Measurements from ENCODE around the gene LRRFIP1.
"Not testable (repeated sequence)": the region's sequence is repeated elsewhere in the genome, so short reads cannot be mapped to it uniquely, and the experiment has no call there.

Gene LRRFIP1

DNA sequence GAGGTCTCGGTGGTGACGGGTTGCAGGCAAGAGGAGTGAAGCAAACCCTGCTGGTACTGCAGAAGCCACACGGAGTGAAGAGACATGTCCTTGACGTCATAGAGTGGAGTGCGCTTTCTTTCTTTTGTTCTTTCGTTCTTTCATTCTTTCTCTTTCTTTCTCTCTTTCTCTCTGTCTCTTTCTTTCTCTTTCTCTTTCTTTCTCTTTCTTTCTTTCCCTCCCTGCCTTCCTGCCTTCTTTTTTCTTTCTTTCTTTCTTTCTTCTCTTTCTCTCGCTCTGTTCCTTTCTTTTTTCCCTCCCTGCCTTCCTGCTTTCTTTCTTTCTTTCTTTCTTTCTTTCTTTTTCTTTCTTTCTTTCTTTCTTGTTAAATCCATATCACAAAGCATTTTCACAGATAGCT, 39.2 kb downstream of the LRRFIP1 start:
- no peak for DNase-seq

DNA sequence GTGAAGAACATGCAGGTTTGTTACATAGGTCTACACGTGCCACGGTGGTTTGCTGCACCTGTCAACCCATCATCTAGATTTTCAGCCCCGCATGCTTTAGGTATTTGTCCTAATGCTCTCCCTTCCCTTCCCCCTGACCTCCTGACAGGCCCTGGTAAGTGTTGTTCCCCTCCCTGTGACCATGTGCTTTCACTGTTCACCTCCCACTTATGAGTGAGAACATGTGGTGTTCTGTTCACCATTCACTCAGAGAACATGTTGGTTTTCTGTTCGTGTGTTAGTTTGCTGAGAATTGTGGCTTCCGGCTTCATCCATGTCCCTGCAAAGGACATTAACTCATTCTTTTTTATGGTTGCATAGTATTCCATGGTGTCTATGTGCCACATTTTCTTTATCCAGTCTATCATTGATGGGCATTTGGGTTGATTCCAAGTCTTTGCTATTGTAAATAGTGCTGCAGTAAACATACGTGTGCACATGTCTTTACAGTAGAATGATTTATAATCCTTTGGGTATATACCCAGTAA, 39.7 kb downstream of the LRRFIP1 start:
- DNase-seq, result not testable (repeated sequence)

DNA sequence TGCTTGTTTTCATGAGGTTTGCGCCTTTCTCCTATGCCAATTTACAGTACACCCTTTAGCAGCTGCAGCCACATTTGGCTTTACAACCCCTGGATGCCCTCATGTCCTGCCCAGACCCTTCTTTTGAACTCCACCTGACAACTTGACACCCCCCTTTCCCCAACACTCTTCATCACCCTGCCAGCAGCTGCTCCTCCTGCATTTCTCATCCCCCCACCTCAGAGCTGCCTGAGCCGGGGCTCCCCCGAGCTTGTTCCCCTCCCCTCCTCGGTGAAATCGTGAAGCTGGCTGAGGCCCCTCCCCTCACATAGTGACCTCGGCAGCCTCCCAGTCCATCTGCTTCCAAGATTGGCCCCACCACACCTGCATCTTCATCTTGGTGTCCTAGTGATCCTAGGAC, 40.5 kb downstream of the LRRFIP1 start:
- DNase-seq, result no peak

DNA sequence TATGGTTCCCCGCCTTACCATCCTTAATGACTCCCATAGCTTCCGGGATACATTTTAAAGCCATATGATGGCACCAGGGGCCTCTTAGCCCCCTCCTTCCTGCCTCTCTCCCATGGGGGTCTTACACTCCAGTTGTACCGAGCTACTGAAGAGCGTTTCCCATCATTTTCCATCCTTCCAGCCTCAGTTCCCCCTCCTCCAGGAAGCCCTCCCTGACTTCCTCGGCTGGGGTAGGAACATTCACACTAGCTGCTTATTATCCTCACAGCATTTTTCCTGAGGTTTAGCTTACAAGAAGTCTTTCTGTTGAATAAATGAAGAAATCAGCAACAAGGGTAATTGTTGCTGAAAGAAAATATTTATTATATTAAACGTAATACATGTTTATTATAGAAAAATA, 41.1 kb downstream of the LRRFIP1 start:
- DNase-seq, result no peak

DNA sequence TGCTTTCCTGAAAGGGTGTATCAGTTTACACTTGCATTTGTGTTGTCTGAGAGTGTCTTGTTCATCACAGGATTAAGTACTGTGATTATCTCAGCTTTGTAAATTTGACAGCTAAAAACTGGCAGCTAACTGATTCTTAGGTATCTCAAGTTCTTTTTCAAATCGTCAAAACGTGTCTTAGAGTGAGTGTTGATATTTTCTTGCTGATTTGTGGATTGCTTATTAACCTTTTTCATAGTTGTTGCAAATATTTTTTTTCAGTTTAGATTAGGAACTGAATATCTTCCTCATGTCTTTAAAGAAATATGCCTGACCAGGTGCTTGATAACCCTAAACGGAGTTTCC, 41.9 kb downstream of the LRRFIP1 start:
- no peak for DNase-seq

DNA sequence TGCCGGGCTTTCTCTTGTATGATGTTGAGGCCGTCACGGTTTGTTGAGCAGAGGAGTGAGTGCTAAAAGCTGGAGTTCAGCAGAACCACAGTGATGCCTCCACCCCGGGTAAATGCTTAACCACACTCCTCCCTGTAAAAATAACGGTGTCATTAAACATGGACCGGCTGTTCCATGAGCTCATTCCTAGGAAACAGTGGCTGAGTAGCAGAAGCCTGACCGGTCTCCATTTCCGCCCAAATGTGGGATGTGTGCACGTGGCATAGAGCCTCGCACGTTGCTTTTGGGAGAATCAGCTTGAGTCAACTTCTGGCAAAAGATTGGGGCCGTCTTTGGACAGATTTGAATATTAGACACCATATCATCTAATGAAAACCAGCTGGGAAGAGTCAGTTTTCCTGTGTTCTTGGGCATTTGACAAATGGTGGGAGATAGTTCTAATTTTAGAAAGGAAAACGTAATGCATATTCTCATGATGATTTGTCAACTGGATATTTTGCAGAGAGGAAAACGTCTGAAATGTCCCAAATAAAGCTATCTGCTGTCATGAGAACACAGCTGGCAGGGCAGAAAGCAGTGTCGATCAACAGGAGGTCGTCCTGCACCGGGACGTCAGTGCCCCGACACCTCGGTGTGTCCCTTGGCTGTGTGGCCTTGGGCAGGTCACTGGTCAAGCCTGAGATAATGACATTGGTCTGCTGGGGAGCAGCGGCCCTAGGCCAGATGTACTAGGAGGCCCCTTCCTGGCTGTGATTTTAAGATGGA, 42.4 kb downstream of the LRRFIP1 start:
- peak; percentile 65 for DNase-seq

DNA sequence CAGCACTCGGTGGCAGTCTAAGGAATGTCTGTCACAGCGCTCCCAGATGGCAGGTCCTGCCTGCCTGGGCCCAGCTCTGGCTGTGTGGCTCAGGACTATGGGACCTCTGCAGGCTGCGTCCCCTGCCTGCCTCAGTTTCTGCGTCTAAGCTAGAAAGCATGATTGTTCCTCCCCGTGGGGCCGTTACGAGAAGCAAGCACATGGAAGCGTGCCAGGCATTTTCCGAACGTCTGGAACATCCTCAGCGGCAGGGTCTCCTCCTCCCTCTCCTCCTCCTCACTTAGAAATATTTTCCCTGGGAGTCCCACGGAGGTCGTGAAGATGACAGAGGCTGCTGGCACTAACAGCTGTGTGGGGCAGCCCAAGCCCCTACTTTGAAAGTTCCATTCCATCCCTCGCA, 43.3 kb downstream of the LRRFIP1 start:
- no peak for DNase-seq

DNA sequence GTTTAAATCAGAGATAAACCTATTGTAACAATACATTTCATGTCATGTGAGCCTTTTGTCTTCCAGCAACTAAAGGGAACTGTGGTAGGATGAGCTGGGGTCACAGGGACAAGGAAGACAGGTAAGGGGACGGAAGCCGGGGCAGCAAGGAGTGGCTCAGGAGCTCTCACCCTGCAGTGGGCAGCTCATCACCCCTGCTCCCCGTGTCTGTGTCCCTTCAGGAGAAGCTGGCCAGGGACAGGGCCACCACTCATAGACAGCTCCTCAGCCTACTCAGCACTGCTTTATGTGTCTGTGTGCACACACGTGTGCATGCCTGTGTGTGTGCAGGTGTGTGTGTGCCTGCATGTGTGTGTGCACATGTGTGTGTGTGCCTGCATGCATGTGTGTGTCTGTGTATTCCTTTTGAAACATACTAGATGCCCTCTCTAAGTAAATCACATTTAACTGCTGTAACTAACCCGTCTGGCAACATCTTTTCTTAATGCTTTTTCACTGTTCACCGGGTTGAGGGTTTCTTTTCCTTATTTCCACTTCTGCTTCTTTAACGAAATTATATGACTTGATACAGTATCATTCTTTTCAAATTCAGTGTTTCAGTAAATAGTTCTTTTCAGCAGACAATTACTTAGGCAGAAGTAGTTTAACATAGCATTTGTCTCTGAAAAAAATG, 44.2 kb downstream of the LRRFIP1 start:
- no peak for DNase-seq

DNA sequence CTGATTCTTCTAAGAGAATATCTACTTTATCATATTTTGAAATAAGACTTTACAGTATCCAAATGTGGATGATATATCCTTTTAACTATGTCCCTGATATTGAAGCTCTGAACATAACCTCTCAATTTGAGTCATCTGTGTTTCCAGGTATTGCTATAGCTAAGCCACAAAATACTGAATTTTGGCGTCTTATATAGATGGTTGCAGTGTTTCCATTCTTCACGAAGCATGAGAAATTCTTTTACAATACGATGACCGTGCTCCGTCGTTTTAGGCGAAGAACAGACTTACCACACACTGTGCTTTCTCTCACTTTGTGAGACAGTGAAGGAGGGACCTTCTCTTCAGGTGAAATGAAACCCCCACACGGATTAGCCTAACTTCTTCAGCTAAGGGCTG, 45.3 kb downstream of the LRRFIP1 start:
- DNase-seq, result no peak

DNA sequence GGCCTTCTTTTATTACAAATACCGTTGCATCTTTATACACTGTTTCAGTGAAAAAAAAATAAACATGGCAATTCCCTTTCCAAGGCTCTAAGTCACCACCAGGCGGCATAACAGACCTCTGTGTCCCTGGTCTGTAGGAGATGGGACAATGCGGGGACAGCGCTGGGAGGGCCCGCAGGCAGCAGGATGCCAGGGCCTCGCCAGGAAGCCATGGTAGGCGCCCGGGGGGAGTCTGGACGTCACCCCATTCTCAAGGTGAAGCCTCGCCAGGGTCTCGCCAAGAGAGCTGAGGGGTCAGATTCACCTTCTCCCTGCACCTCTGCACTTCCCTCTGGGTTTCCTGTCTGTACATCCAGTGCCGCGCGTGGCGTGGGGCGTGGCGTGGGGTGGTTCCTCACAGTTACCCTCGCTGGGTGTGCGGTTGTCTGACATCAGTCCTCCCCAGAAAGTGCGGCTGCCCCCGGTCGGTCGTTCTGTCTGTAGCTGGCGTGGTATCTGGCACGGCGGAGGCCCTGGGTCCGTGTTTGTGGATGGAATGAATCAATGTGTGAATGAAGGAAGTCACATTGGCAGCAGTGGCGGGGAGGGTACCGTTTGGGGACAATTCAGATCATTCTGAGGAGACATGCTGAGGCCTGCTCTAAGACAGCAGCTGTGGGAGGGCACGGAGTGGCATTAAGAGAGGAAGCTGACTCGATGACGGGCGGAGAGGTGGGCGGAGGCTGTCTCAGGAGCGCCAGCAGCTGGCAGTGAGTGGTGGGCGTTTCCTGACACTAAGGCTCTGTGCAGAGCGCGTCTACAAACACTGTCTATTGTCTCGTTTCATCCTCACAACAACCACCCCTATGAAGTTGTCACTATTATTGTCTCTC, 46.0 kb downstream of the LRRFIP1 start:
- peak; percentile 59 for DNase-seq

DNA sequence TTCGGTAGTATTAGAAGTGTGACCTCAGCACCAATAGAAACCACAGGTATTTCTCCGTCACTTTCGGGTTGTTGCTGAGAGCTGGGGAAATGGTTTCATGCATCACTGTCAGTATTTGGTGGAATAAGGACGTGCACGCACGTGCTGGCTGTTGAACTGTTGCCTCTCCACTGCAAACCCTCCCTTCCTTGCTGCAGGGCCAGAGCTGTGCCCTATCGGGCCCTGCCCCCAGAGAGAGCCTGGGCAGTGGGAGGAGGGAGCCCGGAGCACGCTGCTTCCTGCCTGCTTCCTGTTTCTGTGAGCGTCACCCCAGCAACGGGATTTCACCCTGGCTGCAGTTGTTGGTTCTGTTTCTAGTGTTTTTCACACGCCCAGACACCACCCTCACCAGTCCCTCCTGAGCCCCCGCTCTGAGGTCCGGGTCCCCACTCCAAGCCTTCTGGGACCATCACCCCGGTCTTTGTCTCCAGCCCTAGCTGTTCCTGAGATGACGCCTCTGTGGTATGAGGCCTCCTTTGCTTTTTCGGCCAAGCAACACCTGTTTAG, 47.4 kb downstream of the LRRFIP1 start:
- DNase-seq, result peak; percentile 72

DNA sequence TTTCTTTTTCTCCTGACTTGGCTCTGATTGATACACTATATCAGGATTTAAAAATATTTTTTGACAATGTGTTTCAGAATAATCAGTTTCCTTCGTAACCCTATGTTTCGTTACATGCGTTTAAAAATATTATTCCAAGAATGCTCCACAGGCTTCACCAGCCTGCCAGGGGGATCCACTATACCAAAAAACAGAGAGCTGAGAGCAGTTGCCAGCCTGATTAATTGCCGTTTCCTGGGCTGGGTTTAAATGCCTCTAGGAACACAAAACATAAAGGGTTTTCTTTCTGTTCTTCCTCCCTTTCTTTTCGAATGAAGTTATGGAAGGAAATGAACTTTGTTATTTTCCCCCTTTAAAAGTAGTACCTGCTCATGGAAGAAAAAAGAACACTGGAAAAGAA, 47.9 kb downstream of the LRRFIP1 start:
- no peak for DNase-seq

DNA sequence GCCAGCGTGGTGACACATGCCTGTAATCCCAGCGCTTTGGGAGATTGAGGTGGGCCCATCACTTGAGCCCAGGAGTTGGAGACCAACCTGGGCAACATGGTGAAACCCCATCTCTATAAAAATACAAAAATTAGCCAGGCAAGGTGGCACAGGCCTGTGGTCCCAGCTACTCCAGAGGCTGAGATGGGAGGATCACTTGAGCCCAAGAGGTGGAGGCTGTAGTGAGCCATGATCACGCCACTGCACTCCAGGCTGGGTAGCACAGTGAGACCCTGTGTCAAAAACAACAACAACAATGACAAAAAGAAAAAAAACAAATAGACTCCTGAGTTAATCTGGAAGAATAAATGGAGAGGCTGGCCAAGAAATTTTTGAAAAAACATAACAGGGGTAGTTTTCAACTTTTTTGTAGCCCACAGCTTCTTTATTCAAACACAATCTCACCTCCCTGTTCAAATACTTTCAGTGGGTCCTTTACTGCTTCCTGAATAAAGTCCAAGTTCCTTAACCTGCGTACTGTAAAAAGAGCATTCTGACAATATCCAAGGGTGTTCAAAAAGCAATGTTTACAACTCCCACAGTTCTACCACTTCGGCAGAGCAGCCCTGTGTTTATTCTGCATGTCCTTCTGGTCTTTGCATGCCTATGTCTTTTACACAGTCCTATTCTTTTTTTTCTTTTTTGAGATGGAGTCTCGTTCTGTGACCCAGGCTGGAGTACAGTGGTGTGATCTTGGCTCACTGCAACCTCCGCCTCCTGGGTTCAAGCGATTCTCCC, 53.5 kb downstream of the LRRFIP1 start:
- DNase-seq, result no peak

DNA sequence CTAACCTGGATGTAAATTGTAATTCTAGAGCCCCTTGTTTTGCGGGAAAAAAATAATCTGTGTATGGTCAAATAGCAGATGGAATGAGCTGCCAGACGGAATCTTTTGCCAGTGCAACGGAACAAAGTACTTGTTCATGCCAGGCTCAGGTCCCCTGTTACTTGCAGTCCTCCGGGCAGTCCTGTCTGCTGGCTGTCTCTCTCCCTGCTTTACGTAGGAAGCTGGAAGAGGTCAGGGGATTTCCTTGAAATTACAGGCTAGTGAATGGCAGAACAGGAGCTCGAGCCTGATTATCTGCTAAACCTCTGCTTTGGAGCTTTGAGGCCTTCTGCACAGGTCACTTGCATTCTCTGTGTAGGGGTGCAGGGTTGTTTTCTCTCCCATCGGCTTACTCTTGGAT, 54.8 kb downstream of the LRRFIP1 start:
- DNase-seq, result no peak

DNA sequence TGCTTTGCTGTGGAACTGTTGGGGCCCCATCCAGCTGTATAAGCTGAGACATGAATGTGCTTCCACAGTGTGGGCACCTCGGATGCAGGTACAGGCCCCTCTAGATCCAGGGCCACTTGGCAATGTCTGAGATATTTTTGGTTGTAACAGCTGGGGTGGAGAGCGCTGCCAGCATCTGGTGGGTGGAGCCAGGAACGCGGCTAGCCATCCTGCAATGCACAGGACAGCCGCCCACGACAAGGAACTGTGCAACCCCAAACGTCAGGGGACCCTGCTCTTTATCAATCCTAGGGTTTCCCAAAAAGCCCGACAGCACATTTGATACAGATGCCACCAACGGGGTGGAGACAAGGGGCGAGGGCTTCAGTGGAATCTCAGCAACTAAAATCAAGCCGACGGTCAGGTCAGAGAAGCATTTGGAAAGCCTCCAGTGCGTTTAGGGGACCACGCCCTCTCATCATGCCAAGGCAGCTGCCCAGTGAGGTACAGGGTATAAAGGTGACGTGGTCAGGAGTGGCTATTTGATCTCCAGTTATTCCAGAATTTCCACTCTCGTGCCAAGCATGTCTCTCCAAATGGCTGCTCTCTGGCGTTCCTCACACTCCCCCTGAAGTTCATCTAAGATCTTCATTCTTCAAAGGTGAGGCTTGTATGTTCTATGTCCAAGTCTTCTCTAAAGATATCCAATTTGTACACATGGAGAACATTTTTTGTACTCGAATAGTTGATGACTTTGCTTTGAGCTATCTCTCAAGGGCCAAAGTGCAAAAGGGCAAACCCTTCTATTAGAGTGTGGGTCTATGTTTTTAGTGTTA, 55.7 kb downstream of the LRRFIP1 start:
- DNase-seq, result no peak

DNA sequence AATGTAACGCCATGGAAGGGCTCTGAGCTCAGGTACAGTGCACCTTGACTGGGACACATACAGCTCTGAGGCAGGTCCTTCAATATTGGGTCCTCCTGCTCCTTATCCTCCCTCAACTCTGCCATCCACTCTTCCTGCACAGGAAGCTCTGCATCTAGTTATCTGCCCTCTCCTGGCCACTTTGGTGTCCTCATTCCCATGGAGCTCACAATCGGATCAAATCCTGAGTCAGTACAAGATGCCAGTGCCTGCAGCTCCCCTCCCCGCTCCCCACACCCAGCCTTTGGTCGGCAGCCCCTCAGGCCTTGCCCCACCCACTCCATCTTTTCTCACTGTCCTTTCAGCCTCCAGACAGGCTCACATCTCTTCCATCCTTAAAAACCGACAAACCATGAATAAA, 58.0 kb downstream of the LRRFIP1 start:
- DNase-seq, result no peak

DNA sequence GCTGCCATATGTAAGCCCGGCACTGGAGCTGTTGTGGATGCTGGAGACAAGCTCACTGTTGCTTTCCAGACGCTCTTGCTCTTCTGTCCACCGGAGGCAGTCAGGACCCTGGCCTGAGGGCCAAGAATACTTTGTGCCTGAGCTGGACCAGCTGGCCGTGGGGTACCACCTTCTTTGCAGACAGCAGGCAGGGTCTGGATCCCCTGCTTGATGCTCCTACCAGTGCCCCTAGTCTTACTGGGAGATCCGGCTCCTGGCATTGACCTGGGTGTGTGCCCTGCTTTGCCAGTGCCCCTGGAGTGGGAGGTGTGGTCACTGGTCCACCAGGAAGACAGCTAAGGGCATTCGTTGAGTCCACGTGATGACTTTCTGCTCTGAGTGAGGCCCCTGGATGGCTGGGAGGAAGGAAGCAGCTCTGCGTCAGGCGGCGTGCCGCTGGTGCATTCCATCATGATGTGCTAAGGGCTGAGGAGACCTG, 59.3 kb downstream of the LRRFIP1 start:
- no peak for DNase-seq

DNA sequence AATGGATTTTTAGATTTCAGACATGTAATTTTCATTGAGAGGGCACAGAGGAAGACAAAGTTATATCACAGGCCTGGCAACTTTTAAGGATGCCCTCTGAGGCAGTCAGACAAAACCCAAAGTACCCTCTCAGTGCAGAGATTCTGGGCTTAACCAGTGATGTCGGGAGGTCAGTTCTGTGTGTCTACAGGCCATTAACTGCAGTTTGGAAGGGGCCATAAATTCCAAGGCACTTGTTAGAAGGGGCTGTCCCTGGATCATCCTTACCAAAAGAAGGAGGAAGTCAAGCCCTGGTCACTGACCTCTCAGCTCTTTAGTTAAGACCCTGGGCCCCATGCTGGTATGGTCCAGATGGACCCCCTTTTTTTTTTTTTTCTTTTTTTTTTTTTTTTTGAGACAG, 60.7 kb downstream of the LRRFIP1 start:
- DNase-seq, result no peak

DNA sequence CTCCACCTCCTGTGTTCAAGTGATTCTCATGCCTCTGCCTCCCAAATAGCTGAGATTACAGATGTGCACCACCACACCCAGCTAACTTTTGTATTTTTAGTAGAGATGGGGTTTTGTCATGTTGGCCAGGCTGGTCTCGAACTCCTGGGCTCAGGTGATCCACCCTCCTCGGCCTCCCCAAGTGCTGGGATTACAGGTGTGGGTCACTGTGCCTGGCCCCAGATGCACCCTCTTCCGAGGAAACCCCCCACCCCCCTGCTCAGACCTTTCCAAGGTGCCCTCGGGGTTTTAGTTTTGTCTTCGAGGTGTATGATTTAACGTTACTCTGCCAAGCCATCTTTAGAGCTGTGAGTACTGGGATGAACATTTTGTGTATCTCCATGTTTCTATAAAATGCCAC, 61.2 kb downstream of the LRRFIP1 start:
- DNase-seq, result not testable (repeated sequence)

DNA sequence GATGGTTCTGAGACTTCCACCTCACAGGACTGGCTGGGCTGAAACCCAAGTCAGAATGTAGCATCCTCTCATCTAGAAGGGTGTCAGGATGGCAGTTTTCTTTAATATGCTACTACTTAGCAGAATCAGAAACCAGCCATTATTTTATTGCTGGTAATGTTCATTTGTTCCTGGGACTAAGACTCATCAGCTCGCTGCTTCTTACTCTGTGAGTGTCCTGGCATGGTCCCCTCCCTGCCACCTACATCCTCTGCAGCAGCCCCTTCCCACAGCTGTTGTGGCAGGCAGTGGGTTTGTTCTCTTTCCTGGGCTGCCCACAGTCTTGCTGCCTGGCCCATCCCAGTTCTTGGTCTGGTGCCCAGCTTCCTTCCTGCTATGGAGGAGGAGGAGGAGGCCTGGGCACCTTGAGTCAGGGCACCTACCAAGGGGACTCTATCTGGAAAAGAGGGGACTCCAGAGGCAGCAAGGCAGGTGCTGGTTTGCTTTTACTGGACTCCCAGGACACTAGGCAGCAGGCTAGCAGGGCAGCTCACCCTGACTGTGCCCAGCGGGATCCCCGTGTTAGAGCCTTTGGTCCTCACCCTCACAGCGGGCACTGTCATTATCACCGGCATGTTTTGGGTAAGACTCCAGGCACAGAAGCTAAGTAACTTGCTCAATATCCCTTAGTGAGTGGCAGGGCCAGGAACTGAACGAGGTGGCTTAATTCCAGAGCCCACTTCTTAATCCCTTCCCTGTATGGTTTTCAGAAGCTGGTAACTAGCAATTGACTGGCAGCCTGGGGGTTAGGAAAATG, 62.1 kb downstream of the LRRFIP1 start:
- no peak for DNase-seq

All from NCI-H774 (cell line).